NCI-H526 treated with DMSO at 0.1 percent for 48 hours (cell line): ENCODE data around the gene RFTN1.

Source experiments
- DNase-seq: peaks from one replicate; lab custom pipeline; 2025; lab: John Stamatoyannopoulos, UW

The RFTN1 gene

GRCh38 chr3:16273867-16274266, 239.6 kb downstream of the RFTN1 start:
- no peak for DNase-seq

- no peak for DNase-seq
These were observed 240.9 kb downstream of the RFTN1 start for GRCh38 chr3:16272588-16272987.

- no peak for DNase-seq
These were observed 242.6 kb downstream of the RFTN1 start for GRCh38 chr3:16270855-16271254.

GRCh38 chr3:16266714-16267113, 246.8 kb downstream of the RFTN1 start:
- DNase-seq = no peak
